Measurements from ENCODE around the gene COLEC12. TPM values are rescaled to one million over a fixed set of nuclear protein-coding genes. Genes with fewer than 3 reads are reported as not detected.
A peak's percentile ranks its signal among the peaks of the same experiment; 100 is the strongest.

The COLEC12 gene
- total RNA-seq, 2 donors from 2014 or later, result 10.9 to 15.3 TPM

DNA sequence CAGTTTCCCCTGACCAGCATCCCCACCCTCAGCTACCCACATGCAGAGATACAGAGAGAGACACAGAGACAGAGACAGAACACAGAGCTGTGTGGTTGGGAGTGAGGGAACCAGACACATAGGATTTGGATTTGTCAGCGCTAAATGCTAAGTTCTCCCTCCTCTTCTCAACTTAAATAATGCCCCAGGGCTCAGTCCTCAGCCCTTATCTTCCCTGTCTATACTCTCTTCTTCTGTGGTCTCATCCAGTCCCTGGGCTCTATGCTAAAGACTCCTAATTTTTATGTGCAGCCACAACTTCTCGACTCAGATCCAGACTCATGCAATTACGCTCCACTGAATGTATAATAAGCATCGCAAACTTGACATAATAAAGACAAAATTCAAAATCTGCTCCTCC lies 47.1 kb downstream of the COLEC12 start:
- no peak for DNase-seq (ENCODE audit: low spot score)
- Histone ChIP-seq H3K27me3 (no peaks in the 10 kb centered on the region), H3K4me1 (peaks cover 0 to 18% of the 10 kb centered on the region in 2 donors), H3K27ac (no peak overlapping the region), H3K36me3 (no peaks in the 10 kb centered on the region), H3K9me3 (peaks cover 0 to 22% of the 10 kb centered on the region in 2 donors), H3K4me3 (no peak overlapping the region)
- TF ChIP-seq, protein P1, sequence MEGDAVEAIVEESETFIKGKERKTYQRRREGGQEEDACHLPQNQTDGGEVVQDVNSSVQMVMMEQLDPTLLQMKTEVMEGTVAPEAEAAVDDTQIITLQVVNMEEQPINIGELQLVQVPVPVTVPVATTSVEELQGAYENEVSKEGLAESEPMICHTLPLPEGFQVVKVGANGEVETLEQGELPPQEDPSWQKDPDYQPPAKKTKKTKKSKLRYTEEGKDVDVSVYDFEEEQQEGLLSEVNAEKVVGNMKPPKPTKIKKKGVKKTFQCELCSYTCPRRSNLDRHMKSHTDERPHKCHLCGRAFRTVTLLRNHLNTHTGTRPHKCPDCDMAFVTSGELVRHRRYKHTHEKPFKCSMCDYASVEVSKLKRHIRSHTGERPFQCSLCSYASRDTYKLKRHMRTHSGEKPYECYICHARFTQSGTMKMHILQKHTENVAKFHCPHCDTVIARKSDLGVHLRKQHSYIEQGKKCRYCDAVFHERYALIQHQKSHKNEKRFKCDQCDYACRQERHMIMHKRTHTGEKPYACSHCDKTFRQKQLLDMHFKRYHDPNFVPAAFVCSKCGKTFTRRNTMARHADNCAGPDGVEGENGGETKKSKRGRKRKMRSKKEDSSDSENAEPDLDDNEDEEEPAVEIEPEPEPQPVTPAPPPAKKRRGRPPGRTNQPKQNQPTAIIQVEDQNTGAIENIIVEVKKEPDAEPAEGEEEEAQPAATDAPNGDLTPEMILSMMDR (IDR thresholded peaks at IDR 0.05), result no peak

- TF ChIP-seq, protein P1 (IDR thresholded peaks at IDR 0.05), result no peak
- DNase-seq (ENCODE audit: low spot score), result no peak
- H3K27ac ChIP-seq, result no peak overlapping the region
- H3K4me3 ChIP-seq, result no peak overlapping the region
- H3K4me1 ChIP-seq, result peaks cover 0 to 12% of the 10 kb centered on the region in 2 donors
- peaks cover 0 to 22% of the 10 kb centered on the region in 2 donors for H3K9me3 ChIP-seq
- H3K27me3 ChIP-seq, result no peaks in the 10 kb centered on the region
- H3K36me3 ChIP-seq, result no peaks in the 10 kb centered on the region
Observed at GRCh38 chr18:452816-453215, 47.7 kb downstream of the COLEC12 start.

GRCh38 chr18:449374-449773 lies 51.1 kb downstream of the COLEC12 start:
- H3K27me3 ChIP-seq, result no peaks in the 10 kb centered on the region
- no peak for DNase-seq (ENCODE audit: low spot score)

GRCh38 chr18:448116-448790 lies 52.2 kb downstream of the COLEC12 start:
- TF ChIP-seq, protein P1 (IDR thresholded peaks at IDR 0.05), result no peak
- no peaks in the 10 kb centered on the region for H3K27me3 ChIP-seq
- peaks cover 0 to 22% of the 10 kb centered on the region in 2 donors for H3K9me3 ChIP-seq
- peak overlapping the region; percentile 3 to 30 for H3K27ac ChIP-seq
- DNase-seq (ENCODE audit: low spot score), result no peak
- peaks cover 0 to 10% of the 10 kb centered on the region in 2 donors for H3K4me1 ChIP-seq
- no peak overlapping the region for H3K4me3 ChIP-seq
- no peaks in the 10 kb centered on the region for H3K36me3 ChIP-seq

More at GRCh38 chr18:449374-449773, 51.1 kb downstream of the COLEC12 start:
- no peaks in the 10 kb centered on the region for H3K36me3 ChIP-seq
- H3K27ac ChIP-seq, result peak overlapping the region; percentile 8 to 35
- peaks cover 0 to 22% of the 10 kb centered on the region in 2 donors for H3K9me3 ChIP-seq
- no peak overlapping the region for H3K4me3 ChIP-seq
- H3K4me1 ChIP-seq, result peaks cover 0 to 10% of the 10 kb centered on the region in 2 donors
- TF ChIP-seq, protein P1 (IDR thresholded peaks at IDR 0.05), result no peak

GRCh38 chr18:446941-447560 lies 53.5 kb downstream of the COLEC12 start:
- no peaks in the 10 kb centered on the region for H3K36me3 ChIP-seq
- DNase-seq (ENCODE audit: low spot score), result no peak
- peaks cover 0 to 10% of the 10 kb centered on the region in 2 donors for H3K4me1 ChIP-seq
- no peak overlapping the region for H3K27ac ChIP-seq
- TF ChIP-seq, protein P1 (IDR thresholded peaks at IDR 0.05), result no peak
- H3K27me3 ChIP-seq, result no peaks in the 10 kb centered on the region
- no peak overlapping the region for H3K4me3 ChIP-seq
- H3K9me3 ChIP-seq, result peaks cover 0 to 17% of the 10 kb centered on the region in 2 donors

Data from right atrium auricular region (tissue), 2 donors.